DND-41 (cell line): ENCODE measurements around the gene HOGA1.
"Not testable (repeated sequence)": the region's sequence is repeated elsewhere in the genome, so short reads cannot be mapped to it uniquely, and the experiment has no call there.

Experiments used
- ATAC-seq: fragments of 200-7000 bp; cut with Tn5 transposase; 3 replicates; pipeline ENCODE4 v1.9.1; 2021; ENCODE audit warnings: low read depth; ENCODE audit not compliant: insufficient read depth
- DNase-seq: peaks from one replicate; pipeline ENCODE4 v3.0.0-alpha.2; 2020
- H2AFZ ChIP-seq: 2 replicates; pipeline ENCODE4 v1.6.0; 2012; ENCODE audit warnings: low read depth, low read length
- H3K27ac ChIP-seq: 2 replicates; pipeline ENCODE4 v1.5.1; 2012; ENCODE audit warnings: low read length, inconsistent platforms
- H3K27me3 ChIP-seq: fragments of 200-600 bp; sonication (generic); 2 replicates; pipeline ENCODE4 v1.6.0; 2012; ENCODE audit warnings: low read length, mild to moderate bottlenecking, inconsistent platforms; ENCODE audit not compliant: insufficient read depth, poor library complexity
- H3K36me3 ChIP-seq: 2 replicates; pipeline ENCODE4 v1.5.1; 2012; ENCODE audit warnings: low read length, inconsistent platforms; ENCODE audit not compliant: insufficient read depth
- H3K4me1 ChIP-seq: 2 replicates; pipeline ENCODE4 v1.5.1; 2012; ENCODE audit warnings: mild to moderate bottlenecking, low read length; ENCODE audit not compliant: insufficient read depth
- H3K4me2 ChIP-seq: 2 replicates; pipeline ENCODE4 v1.6.0; 2012; ENCODE audit warnings: mild to moderate bottlenecking, moderate library complexity, low read length, inconsistent platforms; ENCODE audit not compliant: insufficient read depth
- H3K4me3 ChIP-seq, 2 experiments: fragments of 200-600 bp in 1 of 2; shearing (Covaris generic) in 1 of 2; 2 replicates each; pipeline ENCODE4 v1.5.1; 2012 to 2016; ENCODE audit warnings: inconsistent platforms in 2 of 2, low read length in 2 of 2, mild to moderate bottlenecking in 2 of 2, low read depth in 1 of 2, moderate library complexity in 1 of 2
- H3K79me2 ChIP-seq: 2 replicates; pipeline ENCODE4 v1.6.0; 2012; ENCODE audit warnings: low read length, inconsistent platforms; ENCODE audit not compliant: insufficient read depth
- H3K9ac ChIP-seq: 2 replicates; pipeline ENCODE4 v1.6.0; 2012; ENCODE audit warnings: low read depth, mild to moderate bottlenecking, inconsistent platforms, low read length, moderate library complexity
- H3K9me3 ChIP-seq: 2 replicates; pipeline ENCODE4 v1.5.1; 2012; ENCODE audit warnings: low read length, moderate library complexity, mild to moderate bottlenecking, inconsistent platforms; ENCODE audit not compliant: insufficient read depth, severe bottlenecking
- H4K20me1 ChIP-seq: 2 replicates; pipeline ENCODE4 v1.6.0; 2012; ENCODE audit warnings: low read length; ENCODE audit not compliant: insufficient read depth
- CTCF ChIP-seq: IDR thresholded peaks from 2 replicates; pipeline ENCODE4 v1.5.1; 2012; ENCODE audit warnings: borderline replicate concordance, low read length, moderate library complexity, mild to moderate bottlenecking; ENCODE audit not compliant: poor library complexity, severe bottlenecking; ENCODE audit errors: extremely low read depth
- EZH2 ChIP-seq: IDR thresholded peaks from 3 replicates; pipeline ENCODE4 v1.6.1; 2012; ENCODE audit warnings: borderline replicate concordance, low read depth, mild to moderate bottlenecking, moderate library complexity, low read length, inconsistent platforms; ENCODE audit not compliant: severe bottlenecking

Gene HOGA1

GRCh38 chr10:97553575-97554031, 30.6 kb upstream of the HOGA1 start:
- peak; percentile 99 for ATAC-seq
- H4K20me1 ChIP-seq, result no peaks in the 10 kb centered on the region
- H3K9me3 ChIP-seq, result no peaks in the 10 kb centered on the region
- DNase-seq, result peak; percentile 58
- no peaks in the 10 kb centered on the region for H3K79me2 ChIP-seq
- no peak overlapping the region for H2AFZ ChIP-seq
- H3K36me3 ChIP-seq, result no peaks in the 10 kb centered on the region
- H3K27ac ChIP-seq, result no peak overlapping the region
- H3K9ac ChIP-seq, result no peak overlapping the region
- H3K4me1 ChIP-seq, result no peaks in the 10 kb centered on the region
- H3K27me3 ChIP-seq, result no peaks in the 10 kb centered on the region
- H3K4me2 ChIP-seq, result no peak overlapping the region
- TF ChIP-seq CTCF, result peak; percentile 94
- no peak for TF ChIP-seq EZH2
- no peak overlapping the region for H3K4me3 ChIP-seq

GRCh38 chr10:97554336-97554735, 29.9 kb upstream of the HOGA1 start:
- H3K4me1 ChIP-seq, ATAC-seq, H2AFZ ChIP-seq, H3K36me3 ChIP-seq, H3K9me3 ChIP-seq, H3K4me3 ChIP-seq, H3K9ac ChIP-seq, H4K20me1 ChIP-seq, H3K4me2 ChIP-seq, DNase-seq, H3K27ac ChIP-seq, H3K79me2 ChIP-seq, H3K27me3 ChIP-seq: not testable (repeated sequence)

GRCh38 chr10:97555541-97555940, 28.6 kb upstream of the HOGA1 start:
- not testable (repeated sequence) for H3K9me3 ChIP-seq, H3K4me1 ChIP-seq, H2AFZ ChIP-seq, H3K4me2 ChIP-seq, H3K27me3 ChIP-seq, H3K4me3 ChIP-seq, H3K27ac ChIP-seq, DNase-seq, H3K36me3 ChIP-seq, H4K20me1 ChIP-seq, ATAC-seq, H3K79me2 ChIP-seq, H3K9ac ChIP-seq

- H2AFZ ChIP-seq, ATAC-seq, H3K27ac ChIP-seq, H3K9me3 ChIP-seq, H3K36me3 ChIP-seq, H3K9ac ChIP-seq, H3K79me2 ChIP-seq, H4K20me1 ChIP-seq, H3K4me2 ChIP-seq, H3K4me1 ChIP-seq, DNase-seq, H3K27me3 ChIP-seq, H3K4me3 ChIP-seq: not testable (repeated sequence)
Observed at GRCh38 chr10:97560731-97561381, 23.3 kb upstream of the HOGA1 start.

- not testable (repeated sequence) for H3K36me3 ChIP-seq, H3K9ac ChIP-seq, ATAC-seq, H3K4me1 ChIP-seq, H3K27ac ChIP-seq, H4K20me1 ChIP-seq, DNase-seq, H3K27me3 ChIP-seq, H3K9me3 ChIP-seq, H3K79me2 ChIP-seq, H3K4me2 ChIP-seq, H2AFZ ChIP-seq, H3K4me3 ChIP-seq
Observed at GRCh38 chr10:97561386-97562077, 22.7 kb upstream of the HOGA1 start.

GRCh38 chr10:97562329-97562728, 21.9 kb upstream of the HOGA1 start:
- H4K20me1 ChIP-seq, H3K9ac ChIP-seq, H2AFZ ChIP-seq, H3K4me3 ChIP-seq, DNase-seq, H3K4me1 ChIP-seq, H3K4me2 ChIP-seq, H3K36me3 ChIP-seq, H3K27ac ChIP-seq, H3K27me3 ChIP-seq, ATAC-seq, H3K9me3 ChIP-seq, H3K79me2 ChIP-seq: not testable (repeated sequence)
